Measurements from ENCODE around the gene DOHH.
"Not testable (repeated sequence)": the region's sequence is repeated elsewhere in the genome, so short reads cannot be mapped to it uniquely, and the experiment has no call there.

The DOHH gene

DNA sequence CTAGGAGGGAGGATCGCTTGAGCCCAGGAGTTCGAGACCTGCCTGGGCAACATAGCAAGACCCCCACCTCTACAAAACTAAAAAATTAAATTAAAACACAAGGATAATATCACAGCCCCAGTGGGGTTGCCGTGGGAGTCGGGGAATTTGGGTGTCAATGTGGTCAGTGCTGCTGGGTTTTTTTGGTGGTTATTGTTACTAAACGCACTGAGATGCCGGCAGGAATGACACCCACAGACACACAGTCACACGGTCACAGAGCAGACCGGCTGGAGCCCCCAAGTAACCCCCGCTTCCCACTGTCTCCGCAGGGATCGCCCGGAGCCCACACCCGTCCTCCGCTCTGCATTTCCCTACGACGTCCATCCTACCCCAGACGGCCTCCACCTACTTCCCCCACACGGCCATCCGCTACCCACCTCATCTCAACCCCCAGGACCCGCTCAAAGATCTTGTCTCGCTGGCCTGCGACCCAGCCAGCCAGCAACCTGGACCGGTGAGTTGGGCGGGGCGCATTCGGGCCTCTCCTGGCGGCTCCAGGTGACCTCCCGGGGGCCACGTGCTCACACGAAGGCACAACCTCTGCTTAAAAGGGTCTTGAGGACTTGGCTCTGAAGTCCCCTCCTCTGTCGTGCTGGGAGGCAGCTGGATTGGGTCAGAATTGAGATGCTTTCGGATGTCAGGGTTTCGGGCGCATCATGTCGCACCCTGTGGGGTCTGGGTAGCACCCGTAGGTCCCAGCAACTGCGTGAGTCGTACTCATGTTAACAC, 48.1 kb downstream of the DOHH start:
- H3K4me3 ChIP-seq (ENCODE audit: low read depth, low read length): no peak overlapping the region
- TF ChIP-seq, protein P1, sequence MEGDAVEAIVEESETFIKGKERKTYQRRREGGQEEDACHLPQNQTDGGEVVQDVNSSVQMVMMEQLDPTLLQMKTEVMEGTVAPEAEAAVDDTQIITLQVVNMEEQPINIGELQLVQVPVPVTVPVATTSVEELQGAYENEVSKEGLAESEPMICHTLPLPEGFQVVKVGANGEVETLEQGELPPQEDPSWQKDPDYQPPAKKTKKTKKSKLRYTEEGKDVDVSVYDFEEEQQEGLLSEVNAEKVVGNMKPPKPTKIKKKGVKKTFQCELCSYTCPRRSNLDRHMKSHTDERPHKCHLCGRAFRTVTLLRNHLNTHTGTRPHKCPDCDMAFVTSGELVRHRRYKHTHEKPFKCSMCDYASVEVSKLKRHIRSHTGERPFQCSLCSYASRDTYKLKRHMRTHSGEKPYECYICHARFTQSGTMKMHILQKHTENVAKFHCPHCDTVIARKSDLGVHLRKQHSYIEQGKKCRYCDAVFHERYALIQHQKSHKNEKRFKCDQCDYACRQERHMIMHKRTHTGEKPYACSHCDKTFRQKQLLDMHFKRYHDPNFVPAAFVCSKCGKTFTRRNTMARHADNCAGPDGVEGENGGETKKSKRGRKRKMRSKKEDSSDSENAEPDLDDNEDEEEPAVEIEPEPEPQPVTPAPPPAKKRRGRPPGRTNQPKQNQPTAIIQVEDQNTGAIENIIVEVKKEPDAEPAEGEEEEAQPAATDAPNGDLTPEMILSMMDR (IDR thresholded peaks at IDR 0.05; ENCODE audit: control insufficient read depth, extremely low read depth, insufficient read depth): no peak
- no peak for DNase-seq (ENCODE audit: low read depth)

DNA sequence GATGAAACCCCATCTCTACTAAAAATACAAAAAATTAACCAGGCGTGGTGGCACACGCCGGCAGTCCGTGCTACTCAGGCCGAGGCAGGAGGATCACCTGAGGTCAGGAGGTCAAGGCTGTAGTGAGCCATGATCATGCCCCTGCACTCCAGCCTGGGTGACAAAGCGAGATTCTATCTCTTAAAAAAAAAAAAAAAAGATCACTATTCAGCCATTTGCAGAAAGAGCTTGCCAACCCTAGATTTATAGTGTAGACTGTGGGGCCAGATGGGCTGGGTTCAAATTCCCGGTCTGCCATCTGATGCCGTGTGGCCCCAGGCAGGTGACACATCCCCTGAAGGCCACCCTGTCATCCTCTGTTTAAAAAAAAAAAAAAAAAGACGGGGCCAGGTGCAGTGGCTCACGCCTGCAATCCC, 49.0 kb downstream of the DOHH start:
- no peak overlapping the region for H3K4me3 ChIP-seq (ENCODE audit: low read depth, low read length)
- TF ChIP-seq, protein P1 (IDR thresholded peaks at IDR 0.05; ENCODE audit: control insufficient read depth, extremely low read depth, insufficient read depth): no peak
- no peak for DNase-seq (ENCODE audit: low read depth)

DNA sequence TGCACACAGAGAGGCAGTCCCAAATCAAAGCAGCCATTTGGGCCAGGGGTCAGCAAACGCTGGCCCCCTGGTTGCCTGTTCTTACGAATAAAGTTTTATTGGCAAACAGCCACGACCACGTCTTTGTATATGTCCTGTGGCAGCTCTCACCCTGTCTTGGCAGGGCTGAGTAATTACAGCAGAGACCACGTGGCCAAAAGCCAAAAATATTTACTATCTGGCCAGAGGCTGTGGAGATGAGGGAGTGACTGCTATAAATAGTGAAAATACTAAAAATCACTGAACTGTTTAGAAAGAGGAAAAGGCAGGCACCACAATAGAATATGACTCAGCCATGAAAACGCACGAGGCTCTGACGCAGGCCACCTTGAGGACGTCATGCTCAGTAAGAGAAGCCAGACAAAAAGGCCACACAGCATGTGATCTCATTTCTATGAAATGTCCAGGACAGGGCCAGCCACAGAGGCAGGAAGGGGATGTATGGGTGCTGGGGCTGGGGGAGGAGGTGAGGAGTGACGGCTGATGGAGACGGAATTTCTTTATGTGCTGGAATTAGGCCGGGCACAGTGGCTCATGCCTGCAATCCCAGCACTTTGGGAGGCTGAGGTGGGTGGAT, 49.6 kb downstream of the DOHH start:
- TF ChIP-seq, protein P1 (IDR thresholded peaks at IDR 0.05; ENCODE audit: control insufficient read depth, extremely low read depth, insufficient read depth): no peak
- no peak for DNase-seq (ENCODE audit: low read depth)
- no peak overlapping the region for H3K4me3 ChIP-seq (ENCODE audit: low read depth, low read length)

DNA sequence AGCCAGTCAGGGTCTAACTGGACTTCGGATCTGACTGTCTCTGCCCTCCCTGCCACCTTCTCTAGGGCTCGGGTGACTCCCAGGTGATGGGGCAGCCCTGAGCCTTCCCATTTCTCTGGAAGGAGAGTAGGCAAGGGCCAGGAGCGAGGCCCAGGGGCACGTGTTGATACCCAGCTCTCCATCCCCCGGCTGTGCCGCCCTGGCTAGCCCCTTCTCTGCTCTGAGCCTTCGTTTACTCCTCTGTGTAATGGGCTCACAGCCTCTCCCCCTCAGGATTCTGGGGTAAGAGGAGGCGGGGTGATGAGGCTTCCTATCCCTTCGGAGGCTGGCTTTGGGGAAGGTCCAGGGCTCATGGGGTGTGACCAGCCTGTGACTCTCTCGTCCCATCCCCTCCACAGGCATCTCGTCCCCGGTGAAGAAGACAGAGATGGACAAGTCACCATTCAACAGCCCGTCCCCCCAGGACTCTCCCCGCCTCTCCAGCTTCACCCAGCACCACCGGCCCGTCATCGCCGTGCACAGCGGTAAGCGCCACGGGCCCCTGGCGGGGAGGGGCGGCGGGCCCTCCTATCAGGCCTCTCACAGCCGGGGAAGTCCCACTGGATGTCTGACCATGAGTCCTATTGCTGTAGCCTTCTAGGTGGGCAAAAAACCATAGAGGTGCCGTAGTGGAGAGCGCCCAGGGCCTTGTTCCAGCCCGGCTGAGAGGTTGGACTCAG, 51.7 kb downstream of the DOHH start:
- no peak for DNase-seq (ENCODE audit: low read depth)
- H3K4me3 ChIP-seq (ENCODE audit: low read depth, low read length): no peak overlapping the region
- TF ChIP-seq, protein P1 (IDR thresholded peaks at IDR 0.05; ENCODE audit: control insufficient read depth, extremely low read depth, insufficient read depth): no peak

DNA sequence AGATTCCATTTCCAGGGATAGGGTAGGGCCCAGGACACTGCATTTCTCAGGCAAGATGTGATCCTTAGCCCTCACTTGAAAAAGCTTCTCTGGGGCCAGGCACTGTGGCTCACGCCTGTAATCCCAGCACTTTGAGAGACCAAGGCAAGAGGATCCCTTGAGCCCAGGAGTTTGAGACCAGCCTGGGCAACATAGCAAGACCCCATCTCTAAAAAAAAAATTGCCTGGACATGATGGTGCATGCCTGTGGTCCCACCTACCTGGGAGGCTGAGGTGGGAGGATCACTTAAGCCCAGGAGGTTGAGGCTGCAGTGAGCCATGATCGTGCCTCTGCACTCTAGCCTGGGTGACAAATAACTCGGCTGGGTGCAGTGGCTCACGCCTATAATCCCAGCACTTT, 53.8 kb downstream of the DOHH start:
- not testable (repeated sequence) for H3K4me3 ChIP-seq (ENCODE audit: low read depth, low read length); DNase-seq (ENCODE audit: low read depth)

DNA sequence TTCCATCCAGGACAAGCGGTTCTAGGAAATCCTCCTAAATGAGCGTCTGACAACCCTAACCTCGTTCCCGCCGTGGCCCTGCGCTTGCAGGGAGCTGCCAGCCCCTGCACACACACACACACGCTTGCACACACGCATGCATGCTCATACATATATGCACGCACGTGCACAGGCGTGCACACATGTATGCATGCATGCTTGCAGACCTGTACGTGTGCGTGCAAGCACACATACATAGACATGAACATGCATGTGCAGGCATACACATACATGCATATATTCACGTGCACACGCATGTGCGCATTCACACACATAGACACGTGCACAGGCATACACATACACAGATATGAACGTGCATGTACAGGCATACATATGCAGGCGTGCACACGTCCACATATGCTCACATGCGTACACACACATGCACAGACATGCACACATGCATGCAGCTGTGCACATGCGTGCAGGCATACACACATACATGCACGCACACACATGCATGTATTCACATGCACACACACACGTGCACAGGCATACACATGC, 55.7 kb downstream of the DOHH start:
- no peak overlapping the region for H3K4me3 ChIP-seq (ENCODE audit: low read depth, low read length)
- no peak for DNase-seq (ENCODE audit: low read depth)
- TF ChIP-seq, protein P1 (IDR thresholded peaks at IDR 0.05; ENCODE audit: control insufficient read depth, extremely low read depth, insufficient read depth): no peak

Measured in LNCaP clone FGC (cell line).